HTR-8/SVneo (cell line): ENCODE data around the gene CNOT4.

Experiments
- DNase-seq: peaks from one replicate; pipeline ENCODE4 v3.0.0; 2011; ENCODE audit warnings: low spot score, mixed read lengths; ENCODE audit not compliant: insufficient read length
- FAIRE-seq: peaks from 2 replicates; lab custom pipeline; 2011; peaks lifted over from hg19 to GRCh38; lab: Jason Lieb, UNC

The CNOT4 gene

GRCh38 chr7:135509839-135510591 lies at the start of gene CNOT4:
Gene CNOT4 (minus strand): TSS chr7:135510102. CDS start chr7:135438331, 71,771 bp downstream.
- FAIRE-seq: no peak
- peak; percentile 92 for DNase-seq

DNA sequence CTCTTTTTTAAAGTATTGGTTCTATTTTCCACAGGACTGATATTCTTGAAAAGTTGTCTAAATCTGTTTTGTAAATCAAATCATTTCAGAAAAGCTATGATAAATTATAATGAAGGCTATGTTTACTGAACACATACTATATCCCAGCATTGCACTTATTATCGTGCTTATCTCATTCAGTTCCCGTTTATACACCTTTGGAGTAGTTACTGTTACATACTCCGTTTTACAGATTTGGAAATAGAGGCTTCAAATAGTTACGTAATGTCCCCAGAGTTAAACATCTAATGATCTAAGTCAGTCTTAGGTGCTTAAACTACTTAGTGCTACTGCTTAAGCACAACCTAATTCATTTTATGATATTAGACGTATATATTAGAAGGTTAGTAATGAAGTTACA lies 49.0 kb upstream of the CNOT4 start:
- FAIRE-seq: no peak
- no peak for DNase-seq

DNA sequence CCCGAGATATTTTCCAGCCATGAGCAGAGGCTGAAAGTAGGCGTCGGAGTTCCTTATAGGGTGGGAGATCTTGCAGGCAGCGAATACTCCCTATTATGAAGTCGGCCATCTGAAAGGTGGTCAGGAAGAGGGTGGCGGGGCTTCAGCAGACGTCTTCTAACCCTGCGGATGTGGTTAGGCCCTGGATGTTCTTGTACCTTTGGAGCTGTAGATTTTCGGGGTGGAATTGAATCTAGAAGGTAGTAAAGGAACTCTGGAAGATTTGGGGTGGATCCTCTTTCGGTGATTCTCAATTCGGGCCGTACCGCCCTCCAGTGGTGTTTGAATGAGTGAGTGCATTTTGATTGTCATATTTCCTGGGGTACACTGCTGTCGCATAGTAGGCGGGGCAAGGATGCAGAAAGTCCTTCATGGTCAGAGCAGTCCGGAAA lies 48.5 kb upstream of the CNOT4 start:
- no peak for FAIRE-seq
- peak; percentile 41 for DNase-seq

GRCh38 chr7:135557455-135558336 lies 47.8 kb upstream of the CNOT4 start, which contains the start of gene NUP205:
Gene NUP205 (plus strand): TSS chr7:135557917. CDS start chr7:135557945, 28 bp downstream.
- peak; percentile 70 for DNase-seq
- no peak for FAIRE-seq

- FAIRE-seq (no peak), DNase-seq (no peak)
Measured at GRCh38 chr7:135553346-135553745, 43.4 kb upstream of the CNOT4 start.

DNA sequence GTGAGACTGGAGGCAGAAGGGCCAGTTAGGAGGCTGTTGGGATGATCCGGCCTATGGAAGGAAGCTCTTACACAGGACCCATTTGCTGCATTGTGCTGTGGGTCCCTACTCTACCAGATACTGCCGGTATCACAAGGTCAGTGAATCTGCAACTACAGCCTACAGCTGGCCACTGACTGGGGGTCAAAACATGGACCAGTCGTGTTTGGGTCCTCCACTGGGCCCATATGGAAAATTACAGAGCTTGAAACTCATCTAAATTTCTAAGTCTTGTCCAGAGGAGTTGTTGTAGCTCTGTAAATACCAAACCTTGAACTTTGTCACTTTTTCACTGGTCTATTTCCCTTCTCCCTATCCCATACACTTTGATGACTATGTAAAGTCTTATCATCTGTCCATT lies 42.2 kb upstream of the CNOT4 start:
- DNase-seq (no peak), FAIRE-seq (no peak)

GRCh38 chr7:135550196-135550595 lies 40.3 kb upstream of the CNOT4 start:
- FAIRE-seq: no peak
- no peak for DNase-seq

DNA sequence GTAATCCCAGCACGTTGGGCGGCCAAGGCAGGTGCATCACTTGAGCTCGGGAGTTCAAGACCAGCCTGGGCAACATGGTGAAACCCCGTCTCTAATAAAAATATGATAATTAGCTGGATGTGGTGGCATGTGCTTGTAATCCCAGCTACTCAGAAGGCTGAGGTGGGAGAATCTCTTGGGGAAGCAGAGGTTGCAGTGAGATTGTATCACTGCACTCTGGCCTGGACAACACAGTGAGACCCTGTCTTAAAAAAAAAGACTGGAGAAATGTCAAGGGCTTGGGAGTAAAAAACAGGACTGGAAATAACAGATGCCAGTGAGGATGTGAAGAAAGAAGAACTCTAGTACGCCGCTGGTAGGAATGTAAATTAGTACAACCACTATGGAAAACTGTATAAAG lies 31.1 kb upstream of the CNOT4 start:
- DNase-seq: no peak
- no peak for FAIRE-seq

GRCh38 chr7:135539629-135540028 lies 29.7 kb upstream of the CNOT4 start:
- DNase-seq (no peak), FAIRE-seq (no peak)

DNA sequence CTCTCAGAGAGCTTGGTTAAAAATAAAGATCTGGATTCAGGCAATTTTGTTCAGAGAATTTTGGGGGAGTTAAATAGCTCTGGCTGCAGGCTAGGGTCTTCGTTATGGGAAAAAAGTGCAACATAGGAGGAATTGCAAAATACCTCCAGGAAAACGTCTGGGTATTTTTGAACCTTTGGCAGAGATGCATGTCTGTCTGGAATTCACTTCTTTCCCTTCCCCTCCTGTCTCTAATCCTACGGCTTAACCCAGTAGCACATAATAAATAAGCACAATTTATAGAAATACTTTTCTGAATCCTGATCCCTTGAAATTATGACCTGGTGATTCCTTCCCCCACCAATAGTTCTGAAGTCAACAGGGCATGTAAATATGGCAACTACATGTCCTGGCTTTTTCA lies 28.5 kb upstream of the CNOT4 start:
- DNase-seq: no peak
- no peak for FAIRE-seq

- no peak for FAIRE-seq
- no peak for DNase-seq
Measured at GRCh38 chr7:135537905-135538304, 28.0 kb upstream of the CNOT4 start.

DNA sequence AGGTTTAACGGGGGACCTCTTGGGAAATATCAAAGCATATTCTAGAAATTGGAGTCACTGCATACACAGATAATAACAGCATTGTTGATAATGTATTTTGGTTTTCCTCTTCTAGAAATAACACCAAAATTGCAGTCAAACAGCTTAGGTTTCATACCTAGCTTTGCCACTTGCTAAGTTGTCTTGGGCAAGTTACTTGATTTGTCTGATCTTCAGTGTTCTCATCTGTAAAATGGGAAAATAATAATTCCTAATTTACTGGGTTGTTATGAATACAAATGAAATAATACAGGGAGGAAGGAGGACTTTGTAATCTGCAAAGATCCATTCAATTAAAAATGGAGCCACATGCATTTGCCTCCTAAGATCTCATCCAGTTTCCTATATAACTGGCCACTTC lies 27.6 kb upstream of the CNOT4 start:
- no peak for FAIRE-seq
- DNase-seq: no peak

- FAIRE-seq: no peak
Measured at GRCh38 chr7:135536150-135536549, 26.2 kb upstream of the CNOT4 start.

DNA sequence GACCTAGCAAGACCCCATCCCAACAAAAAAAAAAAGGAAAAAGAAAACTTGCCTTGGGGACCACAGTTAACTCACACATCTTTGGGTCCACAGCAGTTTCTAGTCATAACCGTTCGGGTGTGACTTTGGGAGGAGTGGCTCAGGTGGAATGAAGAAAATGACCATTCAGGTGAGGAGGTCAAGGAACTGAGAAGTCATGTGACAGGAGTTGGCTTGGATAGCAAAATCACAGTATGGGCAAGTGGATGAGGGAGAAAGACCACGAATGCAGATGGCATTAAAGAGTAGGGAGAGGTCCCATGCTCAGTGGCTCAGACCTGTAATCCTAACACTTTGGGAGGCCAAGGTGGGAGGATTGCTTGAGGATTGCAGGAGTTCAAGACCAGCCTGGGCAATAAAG lies 17.1 kb upstream of the CNOT4 start:
- FAIRE-seq (no peak), DNase-seq (no peak)

More at GRCh38 chr7:135536150-135536549, 26.2 kb upstream of the CNOT4 start:
- no peak for DNase-seq

DNA sequence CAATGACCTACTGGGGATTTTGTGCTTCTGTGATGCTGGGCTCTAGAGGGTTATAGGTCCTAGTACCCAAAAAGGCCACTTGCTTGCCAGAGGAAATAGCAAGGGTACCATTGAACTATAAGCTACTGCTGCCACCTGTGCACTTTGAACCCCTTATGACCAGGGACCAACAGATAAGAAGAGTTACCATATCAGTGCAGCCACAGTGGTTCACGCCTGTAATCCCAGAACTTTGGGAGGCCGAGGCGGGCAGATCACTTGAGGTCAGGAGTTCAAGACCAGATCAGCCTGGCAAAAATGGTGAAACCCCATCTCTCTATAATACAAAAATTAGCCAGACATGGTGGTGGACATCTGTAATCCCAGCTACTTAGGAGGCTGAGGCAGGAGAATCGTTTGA lies 15.5 kb upstream of the CNOT4 start:
- FAIRE-seq (no peak), DNase-seq (no peak)

GRCh38 chr7:135523146-135523545 lies 13.2 kb upstream of the CNOT4 start:
- DNase-seq: no peak
- FAIRE-seq: no peak

- FAIRE-seq (no peak), DNase-seq (no peak)
Measured at GRCh38 chr7:135522509-135522908, 12.6 kb upstream of the CNOT4 start.

DNA sequence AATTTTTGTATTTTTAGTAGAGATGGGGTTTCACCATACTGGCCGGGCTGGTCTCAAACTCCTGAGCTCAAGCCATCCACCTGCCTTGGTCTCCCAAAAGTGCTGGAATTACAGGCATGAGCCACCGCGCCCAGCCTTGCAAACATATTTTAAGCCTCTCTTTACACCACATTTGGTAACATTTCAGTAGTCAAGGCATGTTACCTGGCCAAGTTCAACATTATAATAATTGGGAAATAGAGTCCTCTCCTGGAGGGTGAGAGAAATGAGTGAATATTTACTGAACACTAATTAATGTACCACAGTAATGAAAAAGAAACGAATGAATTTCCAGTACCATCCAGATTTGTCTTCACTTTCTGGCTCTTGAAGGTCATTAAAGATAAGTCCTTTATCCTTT lies 10.0 kb upstream of the CNOT4 start:
- FAIRE-seq: no peak
- no peak for DNase-seq

- FAIRE-seq (no peak), DNase-seq (no peak)
Measured at GRCh38 chr7:135519233-135519688, 9.4 kb upstream of the CNOT4 start.

- DNase-seq (no peak), FAIRE-seq (no peak)
Measured at GRCh38 chr7:135518748-135519147, 8.8 kb upstream of the CNOT4 start.

GRCh38 chr7:135517060-135517459 lies 7.2 kb upstream of the CNOT4 start:
- DNase-seq: no peak
- FAIRE-seq: no peak
